Measurements from ENCODE around the gene COX19.

GRCh38 chr7:1013581-1013980 is 38.2 kb upstream of the COX19 start:
- TF ChIP-seq CTCF (IDR thresholded peaks at IDR 0.05) (no peak), POLR2A (IDR thresholded peaks at IDR 0.05) (no peak), EP300 (IDR thresholded peaks at IDR 0.05; ENCODE audit: low read depth) (no peak), POLR2AphosphoS5 (IDR thresholded peaks at IDR 0.05) (no peak)
